Stimulated activated CD8-positive, alpha-beta memory T cell treated with anti-CD3 and anti-CD28 coated beads, Interleukin-15, amount 100 ng/mL, for 4 hours (primary cell): ENCODE results near the gene PHF21B.

Experiments used
- DNase-seq, 2 donors: peaks; one replicate each; pipeline ENCODE4 v3.0.0-alpha.2; 2020; ENCODE audit warnings: low read depth in 2 of 2

The PHF21B gene

GRCh38 chr22:44845796-44846720 lies 163.7 kb downstream of the PHF21B start:
- no peak for DNase-seq

GRCh38 chr22:44845191-44845590 lies 164.6 kb downstream of the PHF21B start:
- no peak for DNase-seq

DNA sequence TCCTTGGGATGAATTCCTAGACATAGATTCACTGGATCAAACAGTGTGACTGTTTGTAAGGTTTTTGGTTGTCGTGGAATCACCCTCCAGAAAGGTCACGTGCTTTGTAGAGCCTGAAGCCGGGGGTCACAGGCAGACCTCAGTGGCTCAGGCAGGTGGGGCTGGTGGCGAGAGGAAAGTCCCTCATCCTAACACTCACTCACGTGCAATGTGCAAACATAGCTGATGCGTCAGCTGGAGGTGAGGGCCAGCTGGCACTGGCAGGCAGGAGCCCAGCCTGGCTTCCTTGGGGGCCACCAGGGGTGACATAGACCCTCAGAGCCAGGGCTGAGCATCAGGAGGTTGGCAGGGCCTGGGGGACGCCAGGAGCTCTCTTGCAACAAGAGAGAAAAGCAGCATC lies 167.4 kb downstream of the PHF21B start:
- DNase-seq = no peak

DNA sequence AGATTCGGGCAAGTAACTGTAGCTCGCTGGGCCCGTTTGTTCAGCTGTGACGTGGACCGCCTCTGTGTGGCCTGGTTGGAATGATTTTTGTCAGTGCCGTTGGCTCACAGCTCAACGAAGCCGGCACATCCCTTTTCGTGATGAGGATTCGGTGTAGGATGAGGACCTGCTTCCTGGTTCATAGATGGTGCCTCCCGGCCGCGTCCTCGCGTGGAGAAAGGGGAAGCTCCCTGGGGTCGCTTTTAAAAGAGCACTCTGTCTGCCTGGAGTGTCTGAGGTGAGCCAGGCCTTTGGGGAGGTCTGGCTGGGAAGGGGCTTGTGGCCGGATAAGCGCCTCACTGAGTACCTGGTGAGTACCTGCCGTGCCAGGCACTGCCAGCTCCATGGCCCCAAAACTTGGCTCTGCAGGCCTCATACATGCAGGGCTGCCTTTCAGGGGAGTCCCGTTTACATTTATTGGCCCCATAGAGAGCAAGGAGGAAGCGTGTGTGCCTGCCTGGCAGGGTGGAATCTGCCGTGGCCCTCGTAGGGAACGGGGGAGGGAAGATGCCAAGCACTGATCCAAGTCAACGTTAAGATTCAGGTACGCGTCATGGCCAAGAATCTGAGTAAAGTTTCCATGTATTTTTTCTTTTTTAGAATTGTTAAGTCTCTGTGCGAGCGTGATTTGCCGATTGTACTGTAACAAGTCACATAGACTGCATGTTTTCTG lies 169.0 kb downstream of the PHF21B start:
- no peak for DNase-seq

- DNase-seq = no peak
Observed at GRCh38 chr22:44839721-44840120, 170.1 kb downstream of the PHF21B start.

DNA sequence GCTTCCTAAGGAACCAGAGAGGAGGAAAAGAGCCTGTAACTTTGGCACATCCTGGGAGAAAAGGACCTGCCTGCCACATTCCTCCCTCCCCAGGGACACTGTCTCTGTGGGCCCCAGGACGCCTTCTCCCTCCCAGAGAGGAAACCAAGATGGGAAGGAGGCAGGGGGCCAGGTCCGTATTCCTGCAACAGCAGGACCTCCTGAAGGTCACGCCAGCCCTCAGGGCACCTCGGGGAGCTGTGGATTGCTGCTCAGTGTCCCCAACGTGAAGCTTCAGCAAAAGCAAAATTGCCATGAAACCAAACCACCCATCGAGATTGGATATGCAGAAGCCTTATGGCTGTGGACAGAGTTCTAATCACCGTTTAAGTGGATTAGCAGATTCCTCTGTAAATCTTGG lies 170.7 kb downstream of the PHF21B start:
- no peak for DNase-seq

- no peak for DNase-seq
Observed at GRCh38 chr22:44838316-44839016, 171.3 kb downstream of the PHF21B start.

GRCh38 chr22:44837481-44837880 lies 172.3 kb downstream of the PHF21B start:
- no peak for DNase-seq

DNA sequence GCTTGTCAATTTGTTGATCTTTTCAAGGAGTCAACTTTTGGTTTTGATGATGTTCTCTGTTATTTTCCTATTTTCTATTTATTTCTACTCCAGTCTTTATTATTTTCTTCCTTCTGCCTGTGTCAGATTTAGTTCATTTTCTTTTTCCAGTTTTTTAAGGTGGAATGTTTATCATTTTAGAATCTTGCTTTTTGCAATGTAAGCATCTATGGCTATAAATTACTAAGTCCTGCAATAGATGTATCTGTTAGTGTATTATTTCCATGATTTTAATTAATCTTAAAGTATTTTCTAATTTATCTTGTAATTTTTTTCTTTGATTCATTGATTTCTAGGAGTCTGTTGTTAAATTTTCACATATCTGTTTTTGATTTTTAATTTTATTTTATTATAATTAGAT lies 175.7 kb downstream of the PHF21B start:
- no peak for DNase-seq

DNA sequence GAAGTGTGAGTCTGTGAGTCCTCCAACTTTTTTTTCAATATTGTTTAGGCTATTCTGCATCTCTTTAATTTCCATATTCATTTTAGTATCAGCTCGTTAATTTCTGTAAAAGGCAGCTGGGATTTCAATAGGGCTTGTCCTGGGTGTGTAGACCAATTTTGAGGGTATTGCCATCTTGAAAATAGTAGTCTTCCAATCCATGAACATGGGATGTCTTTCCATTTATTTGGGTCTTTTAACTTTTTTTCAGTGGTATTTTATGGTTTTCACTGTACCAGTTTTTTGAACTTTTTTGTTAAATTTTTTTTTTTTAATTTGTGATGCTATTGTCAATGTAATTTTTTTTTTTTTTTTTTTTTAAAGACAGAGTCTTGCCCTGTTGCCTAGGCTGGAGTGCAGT lies 177.9 kb downstream of the PHF21B start:
- no peak for DNase-seq
